AG04449 (cell line): ENCODE results near the gene IDI1.

Source experiments
- CTCF ChIA-PET: fragments of 350-600 bp; formaldehyde crosslinking; extraction: SDS; loops from one replicate; lab custom pipeline; 2021; ENCODE audit warnings: antibody characterized with exemption; lab: Yijun Ruan, JAX
- POLR2A ChIA-PET: fragments of 400-600, 350-600 bp; formaldehyde crosslinking; extraction: SDS; loops from one replicate; lab custom pipeline; 2020; ENCODE audit warnings: antibody characterized with exemption, inconsistent platforms; lab: Yijun Ruan, JAX
- DNase-seq: peaks from one replicate; pipeline ENCODE4 v3.0.0-alpha.2; 2010; ENCODE audit warnings: low read depth, low spot score
- H3K4me3 ChIP-seq: 2 replicates; pipeline ENCODE4 v1.5.1; 2011; ENCODE audit warnings: low read depth, mild to moderate bottlenecking, control low read depth, low read length
- TF ChIP-seq, protein P1 (sequence below): IDR thresholded peaks from one replicate; pipeline ENCODE4 v1.5.1; 2011; ENCODE audit warnings: mild to moderate bottlenecking, moderate library complexity, low read length, control low read depth, inconsistent platforms; ENCODE audit not compliant: insufficient read depth; ENCODE audit errors: missing control alignments

IDI1 gene

DNA sequence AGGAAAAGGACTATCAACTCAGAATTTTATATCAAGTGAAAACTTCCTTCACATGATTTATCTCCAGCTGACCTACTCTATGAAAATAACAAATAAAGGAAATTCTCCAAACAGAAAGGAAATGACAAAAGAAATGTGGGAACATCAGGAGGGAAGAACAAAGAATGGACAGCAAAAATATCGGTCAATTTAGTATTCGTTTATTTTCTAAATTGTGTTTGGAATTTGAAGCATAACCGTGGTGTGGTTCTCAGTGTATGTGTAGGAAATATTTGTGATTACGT lies 16.0 kb upstream of the IDI1 start:
- ChIA-PET POLR2A (no interaction called here), CTCF (interaction anchor here (1.2 kb wide), 1 partner anchor 15 kb away, joined by 3 read pairs; no protein-coding TSS in a partner anchor)
- TF ChIP-seq, protein P1, sequence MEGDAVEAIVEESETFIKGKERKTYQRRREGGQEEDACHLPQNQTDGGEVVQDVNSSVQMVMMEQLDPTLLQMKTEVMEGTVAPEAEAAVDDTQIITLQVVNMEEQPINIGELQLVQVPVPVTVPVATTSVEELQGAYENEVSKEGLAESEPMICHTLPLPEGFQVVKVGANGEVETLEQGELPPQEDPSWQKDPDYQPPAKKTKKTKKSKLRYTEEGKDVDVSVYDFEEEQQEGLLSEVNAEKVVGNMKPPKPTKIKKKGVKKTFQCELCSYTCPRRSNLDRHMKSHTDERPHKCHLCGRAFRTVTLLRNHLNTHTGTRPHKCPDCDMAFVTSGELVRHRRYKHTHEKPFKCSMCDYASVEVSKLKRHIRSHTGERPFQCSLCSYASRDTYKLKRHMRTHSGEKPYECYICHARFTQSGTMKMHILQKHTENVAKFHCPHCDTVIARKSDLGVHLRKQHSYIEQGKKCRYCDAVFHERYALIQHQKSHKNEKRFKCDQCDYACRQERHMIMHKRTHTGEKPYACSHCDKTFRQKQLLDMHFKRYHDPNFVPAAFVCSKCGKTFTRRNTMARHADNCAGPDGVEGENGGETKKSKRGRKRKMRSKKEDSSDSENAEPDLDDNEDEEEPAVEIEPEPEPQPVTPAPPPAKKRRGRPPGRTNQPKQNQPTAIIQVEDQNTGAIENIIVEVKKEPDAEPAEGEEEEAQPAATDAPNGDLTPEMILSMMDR, result no peak
- DNase-seq, result no peak
- no peak overlapping the region for H3K4me3 ChIP-seq

DNA sequence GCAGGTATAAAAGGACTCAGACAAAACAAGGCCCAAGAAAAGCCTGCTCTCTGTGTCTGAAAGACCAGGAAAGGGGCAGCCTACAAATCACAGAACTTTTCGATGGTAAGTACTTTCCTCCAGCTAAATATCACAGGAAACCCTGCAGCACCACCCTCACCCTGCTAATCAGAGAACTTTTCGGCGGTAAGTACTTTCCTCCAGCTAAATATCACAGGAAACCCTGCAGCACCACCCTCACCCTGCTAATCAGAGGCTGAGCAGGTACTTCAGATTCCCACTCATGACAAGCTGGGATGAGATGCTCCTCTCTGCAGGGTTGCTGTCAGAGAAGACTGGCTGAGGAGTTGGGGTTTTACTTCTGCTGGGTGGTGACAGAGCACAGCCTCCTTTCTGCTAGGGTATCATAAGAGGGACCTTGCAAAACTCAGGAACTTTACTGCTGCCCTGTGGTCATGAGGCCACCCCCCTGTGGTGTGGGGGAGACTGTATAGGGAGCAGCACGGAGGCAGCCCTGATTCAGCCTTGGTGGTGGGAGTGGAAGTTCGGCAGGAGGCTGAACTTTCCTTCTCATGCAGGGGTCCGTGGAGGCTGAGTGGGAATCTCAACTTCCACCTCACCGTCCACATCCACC lies 14.4 kb upstream of the IDI1 start:
- ChIA-PET CTCF (interaction anchor here (0.9 kb wide), 1 partner anchor 10 kb away, joined by 3 read pairs; no protein-coding TSS in a partner anchor), POLR2A (no interaction called here)
- H3K4me3 ChIP-seq, result no peak overlapping the region
- TF ChIP-seq, protein P1, result no peak
- no peak for DNase-seq

DNA sequence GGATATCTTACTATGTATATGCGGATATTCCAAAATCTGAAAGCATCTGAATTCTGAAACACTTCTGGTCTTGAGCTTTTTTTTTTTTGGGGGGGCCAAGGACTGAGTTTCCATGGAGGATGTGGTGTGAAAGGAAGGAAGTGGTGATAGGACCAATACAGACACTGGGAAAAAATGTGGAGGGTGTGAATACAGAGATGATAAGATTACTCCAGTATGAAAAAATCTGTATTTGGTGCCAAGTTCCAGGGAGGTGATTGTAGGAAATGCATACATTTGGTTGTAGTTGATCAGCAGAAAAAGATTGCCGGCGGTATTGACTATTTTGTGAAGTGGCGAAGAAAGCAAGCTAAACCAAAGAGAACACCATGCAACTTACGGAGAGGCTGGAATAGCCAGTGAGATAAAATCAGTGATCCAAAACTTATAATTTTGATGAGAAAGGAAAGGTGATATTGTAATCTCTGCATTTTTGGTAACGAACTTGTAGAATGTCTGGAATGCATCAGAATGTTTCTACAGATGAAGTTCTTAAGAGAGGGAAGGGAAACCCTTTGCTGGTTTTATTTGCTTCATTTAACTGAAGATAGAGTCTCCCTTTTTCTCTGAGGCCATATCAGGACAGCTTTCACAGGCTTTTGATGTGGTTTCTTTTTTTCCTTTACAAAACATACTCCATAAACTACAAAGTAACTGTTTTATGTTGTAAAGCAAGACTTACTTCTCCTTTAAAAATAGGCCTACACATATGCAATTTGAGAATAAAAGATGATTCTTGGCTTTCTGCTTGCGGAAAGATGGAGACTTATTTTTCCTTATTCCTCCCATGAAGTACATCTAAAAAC lies 13.2 kb upstream of the IDI1 start:
- no peak for DNase-seq
- no peak overlapping the region for H3K4me3 ChIP-seq
- ChIA-PET CTCF (interaction anchor here (0.9 to 1.1 kb wide), 2 partner anchors 9 to 11 kb away, joined by 3 read pairs; no protein-coding TSS in a partner anchor), POLR2A (no interaction called here)
- TF ChIP-seq, protein P1, result no peak

DNA sequence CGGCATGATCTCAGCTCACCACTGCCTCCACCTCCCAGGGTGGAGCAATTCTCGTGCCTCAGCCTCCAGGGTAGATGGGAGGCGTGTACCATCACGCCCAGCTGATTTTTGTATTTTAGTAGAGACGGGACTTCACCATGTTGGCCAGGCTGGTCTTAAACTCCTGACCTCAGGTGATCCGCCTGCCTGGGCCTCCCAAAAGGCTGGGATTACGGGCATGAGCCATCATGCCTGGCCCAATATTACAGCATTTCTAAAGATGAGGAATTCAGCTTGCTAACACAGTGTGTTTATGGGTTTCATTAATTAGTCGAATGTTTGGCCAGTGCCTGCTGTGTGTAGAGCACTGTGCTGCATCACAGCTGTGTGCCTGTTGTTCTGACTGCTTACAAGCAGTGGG lies 11.0 kb upstream of the IDI1 start:
- H3K4me3 ChIP-seq, result no peak overlapping the region
- ChIA-PET CTCF (interaction anchor here (0.7 kb wide), 1 partner anchor 9 kb away, joined by 3 read pairs; no protein-coding TSS in a partner anchor), POLR2A (no interaction called here)
- TF ChIP-seq, protein P1, result no peak
- DNase-seq, result no peak

DNA sequence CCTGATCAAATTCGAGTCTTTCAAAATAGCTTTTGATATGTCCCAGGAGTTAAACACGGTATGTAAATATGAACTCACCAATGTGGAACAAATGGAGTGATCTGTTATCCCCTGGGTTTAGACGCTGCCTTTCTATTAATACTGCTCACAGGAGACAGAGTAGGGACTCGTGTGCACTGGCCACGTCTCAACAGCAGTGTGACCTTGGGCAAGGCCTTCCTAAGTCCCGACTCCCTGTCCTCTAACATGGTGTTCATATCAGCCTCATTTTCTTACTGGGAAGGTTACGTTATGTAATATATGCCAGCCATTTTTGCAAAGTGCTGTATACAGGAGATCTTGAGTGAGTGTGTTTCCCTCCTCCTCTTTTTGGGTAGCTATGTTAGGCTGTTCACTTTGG lies 9.1 kb upstream of the IDI1 start:
- POLR2A ChIA-PET, result no interaction called here
- TF ChIP-seq, protein P1, result no peak
- DNase-seq, result no peak
- no peak overlapping the region for H3K4me3 ChIP-seq
- CTCF ChIA-PET, result interaction anchor here (1.3 kb wide), 1 partner anchor 9 kb away, joined by 6 read pairs; the partner anchor contains the start of gene IDI1

DNA sequence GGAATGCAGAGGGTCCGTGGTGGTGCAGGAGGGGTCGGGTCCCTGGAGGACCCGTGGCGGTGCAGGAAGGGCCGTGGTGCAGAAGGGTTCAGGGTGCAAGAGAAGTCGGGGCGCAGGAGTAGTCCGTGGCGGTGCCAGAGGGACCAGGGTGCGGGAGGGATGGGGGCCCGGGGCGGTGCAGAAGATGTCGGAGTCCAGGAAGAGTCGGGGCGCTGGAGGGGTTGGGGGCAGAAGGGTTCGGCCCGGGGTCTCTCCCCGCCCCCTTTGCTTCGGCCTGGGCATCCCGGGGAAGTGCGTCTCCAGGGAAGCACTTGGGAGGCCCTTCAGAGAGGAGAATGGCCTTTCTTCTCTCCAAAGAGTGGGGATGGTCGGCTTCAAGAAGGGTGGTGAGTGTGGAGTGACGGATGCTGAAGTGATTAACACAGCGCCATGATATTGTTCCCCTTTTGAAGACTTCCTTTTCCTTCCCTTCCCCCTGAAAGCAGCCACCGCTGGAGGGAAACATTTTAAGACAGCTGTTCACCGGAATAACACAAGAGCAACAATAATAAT lies 8.3 kb upstream of the IDI1 start:
- CTCF ChIA-PET, result interaction anchor here (1.3 kb wide), 1 partner anchor 8 kb away, joined by 6 read pairs; the partner anchor contains the start of gene IDI1
- DNase-seq, result no peak
- TF ChIP-seq, protein P1, result no peak
- peak overlapping the region; percentile 98 for H3K4me3 ChIP-seq
- POLR2A ChIA-PET, result no interaction called here
